GM20431 (cell line): Measurements from ENCODE around the gene UNC93B1.

Experiments
- in situ Hi-C: fragments of 300-500 bp; cut with MseI, MboI; formaldehyde crosslinking; loops from one replicate; pipeline ENCODE4 v1.15.0; 2020; ENCODE audit warnings: low sequenced_read_pairs; ENCODE audit not compliant: unreplicated experiment

Gene UNC93B1

GRCh38 chr11:68026391-68027105 lies 22.7 kb upstream of the UNC93B1 start:
- in situ Hi-C loops, result no loop called here

GRCh38 chr11:68025047-68025446 lies 21.1 kb upstream of the UNC93B1 start:
- in situ Hi-C loops, result no loop called here

- in situ Hi-C loops, result no loop called here
Measured at GRCh38 chr11:68024508-68024907, 20.6 kb upstream of the UNC93B1 start.

- in situ Hi-C loops, result no loop called here
Measured at GRCh38 chr11:68022531-68022930, 18.6 kb upstream of the UNC93B1 start.

GRCh38 chr11:68021167-68021787 lies 17.4 kb upstream of the UNC93B1 start:
- in situ Hi-C loops, result no loop called here

- in situ Hi-C loops, result no loop called here
Measured at GRCh38 chr11:68020575-68020974, 16.7 kb upstream of the UNC93B1 start.

- in situ Hi-C loops, result no loop called here
Measured at GRCh38 chr11:68019486-68019885, 15.6 kb upstream of the UNC93B1 start.

GRCh38 chr11:68018730-68019190 lies 14.9 kb upstream of the UNC93B1 start:
- in situ Hi-C loops, result no loop called here

GRCh38 chr11:68017980-68018729 lies 14.3 kb upstream of the UNC93B1 start:
- in situ Hi-C loops, result no loop called here

GRCh38 chr11:68016904-68017817 lies 13.3 kb upstream of the UNC93B1 start:
- in situ Hi-C loops, result no loop called here

GRCh38 chr11:68016161-68016903 lies 12.4 kb upstream of the UNC93B1 start:
- in situ Hi-C loops, result no loop called here

- in situ Hi-C loops, result no loop called here
Measured at GRCh38 chr11:68015467-68015866, 11.6 kb upstream of the UNC93B1 start.

- in situ Hi-C loops, result no loop called here
Measured at GRCh38 chr11:68014947-68015447, 11.1 kb upstream of the UNC93B1 start.

- in situ Hi-C loops, result no loop called here
Measured at GRCh38 chr11:68014157-68014946, 10.5 kb upstream of the UNC93B1 start.

- in situ Hi-C loops, result no loop called here
Measured at GRCh38 chr11:68013611-68014156, 9.8 kb upstream of the UNC93B1 start.

GRCh38 chr11:68012843-68013610 lies 9.1 kb upstream of the UNC93B1 start:
- in situ Hi-C loops, result no loop called here

GRCh38 chr11:68012044-68012842 lies 8.3 kb upstream of the UNC93B1 start:
- in situ Hi-C loops, result no loop called here
